K562 (cell line): Measurements from ENCODE around the gene ZMYND19. TPM values are rescaled to one million over a fixed set of nuclear protein-coding genes. Genes with fewer than 3 reads are reported as not detected.

Experiments
- ATF2 ChIP-seq: sonication (generic); formaldehyde crosslinking; IDR thresholded peaks from 2 replicates; pipeline ENCODE4 v1.8.1; 2022; ENCODE audit warnings: missing genetic modification reagents
- CBX5 ChIP-seq: IDR thresholded peaks from 2 replicates; pipeline ENCODE4 v1.6.1; 2014; ENCODE audit warnings: low read depth, borderline replicate concordance
- ESRRA ChIP-seq: fragments of 450-650 bp; IDR thresholded peaks from 2 replicates; pipeline ENCODE4 v1.6.1; 2014; ENCODE audit warnings: low read depth, mild to moderate bottlenecking, moderate library complexity, borderline replicate concordance
- L3MBTL2 ChIP-seq: fragments of 450-650 bp; IDR thresholded peaks from 2 replicates; pipeline ENCODE4 v1.6.1; 2016; ENCODE audit warnings: mild to moderate bottlenecking, moderate library complexity
- LARP7 ChIP-seq: fragments of 450-650 bp; IDR thresholded peaks from 2 replicates; pipeline ENCODE4 v1.6.1; 2016
- MTA3 ChIP-seq: fragments of 450-650 bp; formaldehyde crosslinking; IDR thresholded peaks from 2 replicates; pipeline ENCODE4 v1.6.1; 2017; ENCODE audit warnings: mild to moderate bottlenecking, borderline replicate concordance
- MTF1 ChIP-seq: fragments of 250-450 bp; sonication (Bioruptor Pico); IDR thresholded peaks from 2 replicates; pipeline ENCODE4 v1.9.0; 2021; ENCODE audit warnings: moderate library complexity, mild to moderate bottlenecking, inconsistent platforms, borderline replicate concordance
- NR2C2 ChIP-seq, 2 experiments: fragments of 200-800 bp in 1 of 2; sonication (Bioruptor generic) in 1 of 2; sonication (generic) in 1 of 2; formaldehyde crosslinking in 1 of 2; IDR thresholded peaks; 2 replicates each; pipeline versions ENCODE4 v1.6.1 to v1.8.0; 2016 to 2022; ENCODE audit warnings: mild to moderate bottlenecking in 1 of 2, missing compliant biosample characterization in 1 of 2, missing genetic modification characterization in 1 of 2, missing genetic modification reagents in 1 of 2
- PREB ChIP-seq: sonication (generic); formaldehyde crosslinking; IDR thresholded peaks from 2 replicates; pipeline ENCODE4 v1.8.1; 2023; ENCODE audit warnings: mild to moderate bottlenecking, missing genetic modification reagents
- REST ChIP-seq, 2 experiments: fragments of 450-650 bp; formaldehyde crosslinking in 1 of 2; IDR thresholded peaks; 2 replicates each; pipeline versions ENCODE4 v1.4.0 to v1.6.1; 2014 to 2020; ENCODE audit warnings: mild to moderate bottlenecking in 2 of 2, borderline replicate concordance in 1 of 2, low read depth in 1 of 2
- ZBTB17 ChIP-seq: fragments of 450-650 bp; formaldehyde crosslinking; IDR thresholded peaks from 2 replicates; pipeline ENCODE4 v1.4.0; 2020; ENCODE audit warnings: mild to moderate bottlenecking
- ZBTB2 ChIP-seq: fragments of 450-650 bp; IDR thresholded peaks from 2 replicates; pipeline ENCODE4 v1.6.1; 2016; ENCODE audit warnings: antibody characterized with exemption
- ZNF347 ChIP-seq: fragments of 450-650 bp; formaldehyde crosslinking; IDR thresholded peaks from 2 replicates; pipeline ENCODE4 v1.4.0; 2020; ENCODE audit warnings: low read depth, mild to moderate bottlenecking, moderate library complexity
- ZNF586 ChIP-seq: fragments of 450-650 bp; formaldehyde crosslinking; conservative IDR thresholded peaks from 2 replicates; pipeline ENCODE4 v1.4.0; 2020; ENCODE audit warnings: mild to moderate bottlenecking, moderate library complexity
- ZNF785 ChIP-seq: fragments of 250-450 bp; sonication (Bioruptor Pico); IDR thresholded peaks from 2 replicates; pipeline ENCODE4 v1.4.0; 2020; ENCODE audit warnings: mild to moderate bottlenecking
- polyA plus RNA-seq, 8 experiments: library from polyadenylated mRNA; depleted of rRNA in 4 of 8; stranded (reverse) in 5 of 8; unstranded in 3 of 8; fragments of >200 nt; fragmentation: Nextera tagmentation in 2 of 8; fragmentation: Illumina TruSeq in 1 of 8; extraction: Ambion mirVana in 2 of 8; extraction: Trizol in 1 of 8; gene quantifications; 2 replicates each; pipeline versions ENCODE4 v1.2.1 to v1.2.3, GENCODE V29; 2011 to 2014; ENCODE audit warnings: inconsistent platforms in 1 of 8, missing spikeins in 1 of 8
- total RNA-seq, 7 experiments: library from RNA; depleted of rRNA in 6 of 7; stranded (reverse); fragments of >200 nt in 6 of 7; fragmentation: Illumina TruSeq in 2 of 7; extraction: Trizol in 2 of 7; gene quantifications; 2 replicates each; pipeline versions ENCODE4 v1.2.1 to v1.2.3, GENCODE V29; 2011 to 2021; ENCODE audit warnings: low replicate concordance in 1 of 7

Gene ZMYND19
- total and polyA plus RNA-seq, 9 of the 15 experiments (the other 6 are each of a cell fraction or from before 2014, with no cell fraction given): 1.0 to 86.7 (median 44.0) TPM

GRCh38 chr9:137575716-137576411 lies 14.4 kb downstream of the ZMYND19 start (continued):
- TF ChIP-seq REST (IDR thresholded peaks at IDR 0.05; ENCODE audit: borderline replicate concordance): no peak
- TF ChIP-seq REST (CRISPR knock-in tag; IDR thresholded peaks at IDR 0.05; ENCODE audit: low read depth): no peak
- TF ChIP-seq LARP7: no peak
- TF ChIP-seq MTF1 (CRISPR knock-in tag): no peak
- TF ChIP-seq PREB (CRISPR knock-in tag): no peak
- TF ChIP-seq ZBTB17 (CRISPR knock-in tag): no peak
- TF ChIP-seq ZNF347 (CRISPR knock-in tag): no peak
- no peak for TF ChIP-seq ESRRA
- TF ChIP-seq ATF2 (CRISPR knock-in tag): no peak
- no peak for TF ChIP-seq CBX5
- TF ChIP-seq ZNF586 (CRISPR knock-in tag): no peak
- TF ChIP-seq NR2C2 (CRISPR knock-in tag; IDR thresholded peaks at IDR 0.05): no peak
- TF ChIP-seq NR2C2 (tag; IDR thresholded peaks at IDR 0.05): no peak
- no peak for TF ChIP-seq ZBTB2
- no peak for TF ChIP-seq MTA3
- TF ChIP-seq L3MBTL2: no peak
- no peak for TF ChIP-seq ZNF785 (CRISPR knock-in tag)
